SW480 (cell line): ENCODE data around the gene CALCA.
A peak's percentile ranks its signal among the peaks of the same experiment; 100 is the strongest.

ENCODE experiments used
- DNase-seq: peaks from one replicate; pipeline ENCODE4 v3.0.0-alpha.2; 2016; ENCODE audit warnings: low spot score

CALCA gene

GRCh38 chr11:14942745-14943144 lies 29.4 kb downstream of the CALCA start:
- no peak for DNase-seq

GRCh38 chr11:14938936-14939335 lies 33.2 kb downstream of the CALCA start:
- DNase-seq, result no peak

- no peak for DNase-seq
These were observed 37.4 kb downstream of the CALCA start for GRCh38 chr11:14934641-14935351.

- DNase-seq, result no peak
These were observed 39.7 kb downstream of the CALCA start for GRCh38 chr11:14932447-14932846.

- no peak for DNase-seq
These were observed 41.8 kb downstream of the CALCA start for GRCh38 chr11:14930369-14930768.

- DNase-seq, result peak; percentile 44
These were observed 45.0 kb downstream of the CALCA start for GRCh38 chr11:14927146-14927545.

- DNase-seq, result no peak
These were observed 47.8 kb downstream of the CALCA start for GRCh38 chr11:14924318-14924717.
